Left ventricle myocardium inferior (tissue), 1 donor: Measurements from ENCODE around the gene SLC38A8. TPM values are rescaled to one million over a fixed set of nuclear protein-coding genes. Genes with fewer than 3 reads are reported as not detected.

Experiments
- DNase-seq: peaks from one replicate; pipeline ENCODE4 v3.0.0-alpha.2; 2020
- H3K27ac ChIP-seq: fragments of 200-600 bp; replicated peaks from 2 replicates; pipeline ENCODE4 v1.8.0; 2021
- H3K27me3 ChIP-seq: fragments of 200-600 bp; 2 replicates; pipeline ENCODE4 v1.8.0; 2021; ENCODE audit warnings: low read depth
- H3K36me3 ChIP-seq: fragments of 200-600 bp; 2 replicates; pipeline ENCODE4 v1.8.0; 2021
- H3K4me1 ChIP-seq: fragments of 200-600 bp; 2 replicates; pipeline ENCODE4 v1.8.0; 2021
- H3K4me3 ChIP-seq: fragments of 200-600 bp; 2 replicates; pipeline ENCODE4 v1.8.0; 2021; ENCODE audit warnings: mild to moderate bottlenecking, moderate library complexity
- H3K9me3 ChIP-seq: fragments of 200-600 bp; replicated peaks from 2 replicates; pipeline ENCODE4 v1.8.0; 2021
- CTCF ChIP-seq: fragments of 200-600 bp; IDR thresholded peaks from 2 replicates; pipeline ENCODE4 v1.8.0; 2021; ENCODE audit warnings: antibody characterized with exemption, mild to moderate bottlenecking, borderline replicate concordance
- intact Hi-C: fragments of 100-400 bp; cut with micrococcal nuclease; formaldehyde crosslinking; loops from one replicate; pipeline ENCODE4 v1.11.0; 2022
- total RNA-seq: library from RNA; stranded (reverse); fragmentation: NEBNext Ultra II Directional; extraction: Animal tissue kit (Norgen Biotek cat#: 25700); gene quantifications from one replicate; pipeline ENCODE4 v1.2.1, GENCODE V29; 2021
- donor health status: DM: no; HTN: yes; CAD: no; lungs with severe emphysema.

Gene SLC38A8
- total RNA-seq, 1 donor from 2014 or later, result not detected

- Histone ChIP-seq H3K27me3 (peaks cover 9% of the 10 kb centered on the region), H3K9me3 (no peaks in the 10 kb centered on the region), H3K27ac (peak overlapping the region; percentile 44), H3K4me3 (peak overlapping the region; percentile 3), H3K4me1 (peaks cover 12% of the 10 kb centered on the region), H3K36me3 (no peaks in the 10 kb centered on the region)
- peak; percentile 49 for DNase-seq
- intact Hi-C loops, result no loop called here
- no peak for TF ChIP-seq CTCF
Measured at GRCh38 chr16:83992624-83993023, 50.0 kb downstream of the SLC38A8 start.

- no peak overlapping the region for H3K27ac ChIP-seq
- H3K36me3 ChIP-seq, result no peaks in the 10 kb centered on the region
- no peak overlapping the region for H3K4me3 ChIP-seq
- no peaks in the 10 kb centered on the region for H3K9me3 ChIP-seq
- no peak for TF ChIP-seq CTCF
- H3K27me3 ChIP-seq, result no peaks in the 10 kb centered on the region
- no peak for DNase-seq
- intact Hi-C loops, result no loop called here
- peaks cover 12% of the 10 kb centered on the region for H3K4me1 ChIP-seq
Measured at GRCh38 chr16:83990492-83990891, 52.1 kb downstream of the SLC38A8 start.

GRCh38 chr16:83989300-83989699 is 53.3 kb downstream of the SLC38A8 start:
- peaks cover 12% of the 10 kb centered on the region for H3K4me1 ChIP-seq
- no peaks in the 10 kb centered on the region for H3K9me3 ChIP-seq
- no peaks in the 10 kb centered on the region for H3K27me3 ChIP-seq
- H3K27ac ChIP-seq, result no peak overlapping the region
- DNase-seq, result no peak
- intact Hi-C loops, result no loop called here
- no peaks in the 10 kb centered on the region for H3K36me3 ChIP-seq
- H3K4me3 ChIP-seq, result no peak overlapping the region
- no peak for TF ChIP-seq CTCF

GRCh38 chr16:83983491-83983890 is 59.1 kb downstream of the SLC38A8 start:
- no peaks in the 10 kb centered on the region for H3K4me1 ChIP-seq
- DNase-seq, result no peak
- H3K36me3 ChIP-seq, result no peaks in the 10 kb centered on the region
- no peak for TF ChIP-seq CTCF
- no peak overlapping the region for H3K27ac ChIP-seq
- H3K9me3 ChIP-seq, result peaks cover 9% of the 10 kb centered on the region
- H3K4me3 ChIP-seq, result no peak overlapping the region
- intact Hi-C loops, result no loop called here
- no peaks in the 10 kb centered on the region for H3K27me3 ChIP-seq

- H3K36me3 ChIP-seq, result no peaks in the 10 kb centered on the region
- TF ChIP-seq CTCF, result no peak
- H3K27me3 ChIP-seq, result no peaks in the 10 kb centered on the region
- peaks cover 16% of the 10 kb centered on the region for H3K9me3 ChIP-seq
- no peak overlapping the region for H3K27ac ChIP-seq
- H3K4me1 ChIP-seq, result no peaks in the 10 kb centered on the region
- intact Hi-C loops, result no loop called here
- no peak for DNase-seq
- no peak overlapping the region for H3K4me3 ChIP-seq
Measured at GRCh38 chr16:83981799-83982198, 60.8 kb downstream of the SLC38A8 start.

- Histone ChIP-seq H3K4me1 (no peaks in the 10 kb centered on the region), H3K27me3 (no peaks in the 10 kb centered on the region), H3K27ac (no peak overlapping the region), H3K4me3 (no peak overlapping the region), H3K9me3 (peaks cover 16% of the 10 kb centered on the region), H3K36me3 (no peaks in the 10 kb centered on the region)
- no peak for DNase-seq
- TF ChIP-seq CTCF, result no peak
- intact Hi-C loops, result no loop called here
Measured at GRCh38 chr16:83980794-83981193, 61.8 kb downstream of the SLC38A8 start.
